ENCODE data around the gene CCDC33.

DNA sequence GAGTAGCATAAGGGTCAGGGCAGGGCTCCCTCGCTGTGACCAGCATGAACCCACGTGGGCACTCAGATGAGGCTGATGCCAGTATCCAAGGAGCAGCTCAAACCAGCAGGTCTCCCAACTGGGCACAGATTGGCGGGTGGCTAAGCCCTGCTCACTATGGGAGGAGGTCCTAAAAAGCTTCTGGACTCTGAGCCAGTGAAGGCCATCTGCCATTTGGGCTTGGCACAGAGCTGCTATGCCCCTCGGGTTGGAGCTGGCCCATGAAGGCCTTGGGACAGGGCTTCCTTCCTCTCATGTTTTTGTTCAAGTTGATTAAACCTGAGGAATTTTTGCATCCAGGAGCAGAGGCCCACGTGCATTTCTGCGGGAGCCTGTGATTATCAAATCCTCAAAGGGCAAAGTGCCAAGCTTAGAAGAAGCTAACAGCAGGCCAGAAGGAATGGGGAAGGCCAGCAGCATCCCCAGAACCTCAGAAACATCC, 29.3 kb upstream of the CCDC33 start:
- TF ChIP-seq, protein P1, sequence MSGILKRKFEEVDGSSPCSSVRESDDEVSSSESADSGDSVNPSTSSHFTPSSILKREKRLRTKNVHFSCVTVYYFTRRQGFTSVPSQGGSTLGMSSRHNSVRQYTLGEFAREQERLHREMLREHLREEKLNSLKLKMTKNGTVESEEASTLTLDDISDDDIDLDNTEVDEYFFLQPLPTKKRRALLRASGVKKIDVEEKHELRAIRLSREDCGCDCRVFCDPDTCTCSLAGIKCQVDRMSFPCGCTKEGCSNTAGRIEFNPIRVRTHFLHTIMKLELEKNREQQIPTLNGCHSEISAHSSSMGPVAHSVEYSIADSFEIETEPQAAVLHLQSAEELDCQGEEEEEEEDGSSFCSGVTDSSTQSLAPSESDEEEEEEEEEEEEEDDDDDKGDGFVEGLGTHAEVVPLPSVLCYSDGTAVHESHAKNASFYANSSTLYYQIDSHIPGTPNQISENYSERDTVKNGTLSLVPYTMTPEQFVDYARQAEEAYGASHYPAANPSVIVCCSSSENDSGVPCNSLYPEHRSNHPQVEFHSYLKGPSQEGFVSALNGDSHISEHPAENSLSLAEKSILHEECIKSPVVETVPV (CRISPR knock-in tag; IDR thresholded peaks at IDR 0.05) = no peak
- TF ChIP-seq SNAI2 (CRISPR knock-in tag; IDR thresholded peaks at IDR 0.05) (no peak), ZFP3 (CRISPR knock-in tag; IDR thresholded peaks at IDR 0.05) (no peak), ISL1 (CRISPR knock-in tag; IDR thresholded peaks at IDR 0.05) (no peak), GLIS3 (CRISPR knock-in tag; IDR thresholded peaks at IDR 0.05) (no peak), TCF4 (CRISPR knock-in tag; IDR thresholded peaks at IDR 0.05; ENCODE audit: borderline replicate concordance) (no peak), BACH2 (CRISPR knock-in tag; IDR thresholded peaks at IDR 0.05; ENCODE audit: borderline replicate concordance) (no peak), ARNTL (CRISPR knock-in tag; IDR thresholded peaks at IDR 0.05; ENCODE audit: borderline replicate concordance, low read depth) (no peak), CSDC2 (CRISPR knock-in tag; IDR thresholded peaks at IDR 0.05) (no peak), ZNF70 (CRISPR knock-in tag; IDR thresholded peaks at IDR 0.05) (no peak)
- TF ChIP-seq, protein P2, sequence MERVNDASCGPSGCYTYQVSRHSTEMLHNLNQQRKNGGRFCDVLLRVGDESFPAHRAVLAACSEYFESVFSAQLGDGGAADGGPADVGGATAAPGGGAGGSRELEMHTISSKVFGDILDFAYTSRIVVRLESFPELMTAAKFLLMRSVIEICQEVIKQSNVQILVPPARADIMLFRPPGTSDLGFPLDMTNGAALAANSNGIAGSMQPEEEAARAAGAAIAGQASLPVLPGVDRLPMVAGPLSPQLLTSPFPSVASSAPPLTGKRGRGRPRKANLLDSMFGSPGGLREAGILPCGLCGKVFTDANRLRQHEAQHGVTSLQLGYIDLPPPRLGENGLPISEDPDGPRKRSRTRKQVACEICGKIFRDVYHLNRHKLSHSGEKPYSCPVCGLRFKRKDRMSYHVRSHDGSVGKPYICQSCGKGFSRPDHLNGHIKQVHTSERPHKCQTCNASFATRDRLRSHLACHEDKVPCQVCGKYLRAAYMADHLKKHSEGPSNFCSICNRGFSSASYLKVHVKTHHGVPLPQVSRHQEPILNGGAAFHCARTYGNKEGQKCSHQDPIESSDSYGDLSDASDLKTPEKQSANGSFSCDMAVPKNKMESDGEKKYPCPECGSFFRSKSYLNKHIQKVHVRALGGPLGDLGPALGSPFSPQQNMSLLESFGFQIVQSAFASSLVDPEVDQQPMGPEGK (CRISPR knock-in tag; IDR thresholded peaks at IDR 0.05; ENCODE audit: borderline replicate concordance) = no peak
- TF ChIP-seq, protein P3, sequence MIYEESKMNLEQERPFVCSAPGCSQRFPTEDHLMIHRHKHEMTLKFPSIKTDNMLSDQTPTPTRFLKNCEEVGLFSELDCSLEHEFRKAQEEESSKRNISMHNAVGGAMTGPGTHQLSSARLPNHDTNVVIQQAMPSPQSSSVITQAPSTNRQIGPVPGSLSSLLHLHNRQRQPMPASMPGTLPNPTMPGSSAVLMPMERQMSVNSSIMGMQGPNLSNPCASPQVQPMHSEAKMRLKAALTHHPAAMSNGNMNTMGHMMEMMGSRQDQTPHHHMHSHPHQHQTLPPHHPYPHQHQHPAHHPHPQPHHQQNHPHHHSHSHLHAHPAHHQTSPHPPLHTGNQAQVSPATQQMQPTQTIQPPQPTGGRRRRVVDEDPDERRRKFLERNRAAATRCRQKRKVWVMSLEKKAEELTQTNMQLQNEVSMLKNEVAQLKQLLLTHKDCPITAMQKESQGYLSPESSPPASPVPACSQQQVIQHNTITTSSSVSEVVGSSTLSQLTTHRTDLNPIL (CRISPR knock-in tag; IDR thresholded peaks at IDR 0.05; ENCODE audit: low read depth) = no peak

All from SK-N-SH treated with all-trans-retinoic acid at 6 μM for 48 hours (cell line).